COLO668 (cell line): Measurements from ENCODE around the gene DHX9.

ENCODE experiments used
- DNase-seq: peaks from one replicate; lab custom pipeline; 2025; ENCODE audit not compliant: unreplicated experiment; lab: John Stamatoyannopoulos, UW

DHX9 gene

DNA sequence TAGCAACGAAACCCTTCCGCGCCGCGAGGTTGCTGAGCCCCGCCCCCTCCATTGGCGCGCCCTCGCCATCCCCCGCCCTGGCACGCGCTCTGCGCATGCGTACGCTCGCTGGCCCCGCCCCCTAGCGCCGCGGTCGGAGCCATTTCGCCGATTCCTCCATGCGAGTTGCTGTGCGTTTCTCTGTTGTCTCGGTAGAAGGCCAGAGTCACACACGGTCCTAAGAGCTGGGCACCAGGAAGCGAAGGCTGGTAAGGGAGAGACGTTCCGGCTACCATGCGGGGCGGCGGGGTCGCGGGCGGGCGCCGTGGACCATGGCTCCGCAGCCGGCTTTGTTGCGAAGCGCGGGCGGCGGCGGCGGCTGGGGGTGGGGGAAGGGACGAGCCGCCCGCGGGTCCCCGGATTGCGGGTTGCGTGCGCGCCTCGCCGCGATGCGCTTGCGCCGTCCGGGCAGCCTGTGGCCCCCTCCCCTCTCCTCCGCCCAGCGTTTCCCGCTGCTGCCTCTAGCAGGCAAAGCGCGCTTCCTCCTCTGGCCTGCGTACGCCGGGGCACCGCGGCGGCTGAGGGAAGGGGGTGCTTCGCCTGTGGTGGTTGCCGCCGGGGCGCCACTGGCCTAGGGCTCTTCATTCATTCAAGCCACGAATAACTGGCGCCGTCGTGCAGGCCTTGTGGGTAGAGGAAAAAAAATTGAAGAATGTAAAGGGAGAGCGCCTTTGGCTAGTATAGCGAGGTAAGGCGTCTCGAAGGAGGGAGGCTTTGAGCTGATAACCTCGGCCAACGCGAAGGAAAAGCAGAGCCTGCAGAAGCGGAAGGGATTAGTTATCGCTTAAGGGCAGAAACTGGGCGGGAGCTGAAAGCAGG lies at the start of gene DHX9:
Gene DHX9, plus strand, starts transcription at position 139 of the 858 bp plus-strand sequence. CDS start 3,220 bp downstream, outside the sequence.
- DNase-seq: peak; percentile 97

GRCh38 chr1:182791281-182792179 lies 47.6 kb upstream of the DHX9 start:
- DNase-seq: no peak

DNA sequence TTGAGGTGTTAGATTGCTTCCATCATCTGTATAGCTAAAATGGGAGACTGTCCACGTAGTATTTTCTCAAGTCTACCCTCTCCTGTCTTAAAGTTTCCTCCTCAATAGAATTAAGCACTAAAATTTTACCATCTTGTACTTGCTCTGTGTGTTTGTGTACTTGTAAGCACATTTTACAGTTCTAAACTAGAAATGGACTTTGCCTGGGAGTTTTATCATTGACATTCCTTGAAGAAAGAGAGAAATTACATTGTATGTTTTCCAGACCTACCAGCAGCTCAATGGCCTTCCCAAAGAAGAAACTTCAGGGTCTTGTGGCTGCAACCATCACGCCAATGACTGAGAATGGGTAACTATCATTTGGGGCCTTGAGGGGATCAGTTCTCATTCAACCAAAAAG lies 45.1 kb upstream of the DHX9 start:
- DNase-seq: no peak

GRCh38 chr1:182794676-182795201 lies 44.4 kb upstream of the DHX9 start:
- DNase-seq: no peak

DNA sequence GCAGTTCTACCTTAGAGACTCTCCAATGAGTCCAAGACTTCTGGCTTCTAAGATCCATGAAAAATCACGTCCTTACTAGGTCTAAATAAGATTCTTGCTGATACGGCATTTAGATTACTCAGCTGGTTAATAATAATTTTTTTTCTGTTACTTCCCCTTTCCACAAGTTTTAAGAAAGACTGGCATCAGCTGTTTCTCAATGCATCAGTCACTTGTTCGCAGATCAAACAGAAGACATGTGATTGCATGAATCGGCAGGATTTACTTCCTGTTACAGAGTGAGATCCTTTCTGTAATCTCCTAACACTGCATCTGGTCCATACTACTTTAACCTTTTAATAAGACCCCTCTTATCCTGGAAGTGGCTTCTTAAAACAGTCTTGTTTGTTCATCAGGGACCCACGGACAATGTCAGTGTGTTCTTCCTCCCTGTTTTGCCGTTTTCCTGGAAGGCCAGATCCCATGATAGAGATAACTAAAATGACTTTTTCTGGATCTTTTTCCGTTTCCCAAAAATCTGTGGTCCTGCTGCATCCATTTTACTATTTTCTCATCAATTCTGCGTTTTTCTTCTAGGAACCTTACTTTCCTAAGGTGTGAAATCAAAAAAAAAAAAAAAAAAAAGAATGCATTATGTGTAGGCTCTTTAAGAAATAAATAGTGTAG lies 43.5 kb upstream of the DHX9 start:
- DNase-seq: no peak

DNA sequence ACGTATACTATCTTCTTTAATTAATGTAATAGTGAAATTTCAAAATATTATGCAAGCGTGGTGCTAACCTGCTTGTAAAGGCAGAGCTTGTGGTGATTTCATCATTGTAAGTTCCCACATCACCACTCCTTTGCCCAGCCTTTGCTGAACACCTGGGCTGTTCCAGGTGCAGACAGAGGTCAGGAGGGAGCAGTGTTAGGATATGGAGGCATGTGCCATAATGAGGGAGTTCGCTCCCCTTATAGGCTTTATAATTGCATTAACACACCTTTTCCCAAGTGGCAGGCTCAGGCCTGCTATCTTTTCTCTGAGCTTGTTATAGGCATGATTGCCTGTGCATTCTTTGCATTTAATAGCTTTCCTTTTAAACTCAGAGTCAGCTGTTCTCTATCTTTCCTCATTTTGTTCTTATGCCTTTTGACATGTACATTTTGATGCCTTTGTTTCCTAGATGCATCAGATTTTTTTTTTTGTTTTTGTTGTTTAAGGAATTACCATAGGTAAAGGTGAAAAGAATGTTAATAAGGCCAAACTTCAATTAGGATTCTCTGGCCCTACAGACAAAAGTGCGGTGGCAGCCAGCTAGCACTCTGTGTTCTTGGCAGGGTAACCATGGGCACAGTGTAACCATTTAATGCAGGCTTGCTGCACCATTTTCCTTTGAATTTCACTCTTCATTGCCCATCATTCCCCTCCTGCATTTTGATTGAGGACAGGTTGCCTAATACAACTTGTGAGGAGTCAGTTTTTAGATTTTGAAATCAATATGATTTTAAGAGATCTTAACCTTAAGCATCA lies 36.9 kb upstream of the DHX9 start:
- no peak for DNase-seq

- DNase-seq: no peak
These were observed 35.3 kb upstream of the DHX9 start for GRCh38 chr1:182803846-182804245.

DNA sequence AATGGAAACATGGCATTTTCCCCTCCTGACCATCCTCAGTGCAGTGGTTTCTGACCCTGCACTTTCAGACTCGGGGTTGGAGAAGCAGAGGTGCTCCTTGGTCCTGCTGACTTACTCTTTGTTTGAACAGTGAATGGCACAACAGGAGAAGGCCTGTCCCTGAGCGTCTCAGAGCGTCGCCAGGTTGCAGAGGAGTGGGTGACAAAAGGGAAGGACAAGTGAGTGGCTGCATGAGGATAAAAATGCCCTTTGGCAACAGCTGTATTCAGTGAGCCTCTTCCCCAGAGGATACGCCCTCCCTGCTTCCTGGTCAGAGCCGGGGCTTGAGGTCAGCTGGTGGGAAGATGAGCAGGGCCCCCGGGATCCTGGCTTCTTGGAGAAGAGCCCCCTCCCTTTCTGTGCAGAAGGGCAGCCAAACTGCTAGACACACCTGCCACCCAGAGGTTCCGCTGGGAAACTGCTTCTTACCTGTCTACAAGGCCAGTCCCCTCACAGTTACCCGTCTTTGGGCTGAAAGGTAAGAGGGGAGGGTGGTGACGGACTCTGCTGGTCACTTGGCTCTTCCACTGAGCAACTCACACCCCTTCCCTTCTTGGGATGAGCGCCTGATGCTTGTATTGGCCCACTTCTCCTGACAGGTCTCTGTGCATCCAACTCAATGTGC lies 33.0 kb upstream of the DHX9 start:
- DNase-seq: no peak

GRCh38 chr1:182807907-182808306 lies 31.2 kb upstream of the DHX9 start:
- no peak for DNase-seq

- DNase-seq: no peak
These were observed 29.7 kb upstream of the DHX9 start for GRCh38 chr1:182809414-182809957.

DNA sequence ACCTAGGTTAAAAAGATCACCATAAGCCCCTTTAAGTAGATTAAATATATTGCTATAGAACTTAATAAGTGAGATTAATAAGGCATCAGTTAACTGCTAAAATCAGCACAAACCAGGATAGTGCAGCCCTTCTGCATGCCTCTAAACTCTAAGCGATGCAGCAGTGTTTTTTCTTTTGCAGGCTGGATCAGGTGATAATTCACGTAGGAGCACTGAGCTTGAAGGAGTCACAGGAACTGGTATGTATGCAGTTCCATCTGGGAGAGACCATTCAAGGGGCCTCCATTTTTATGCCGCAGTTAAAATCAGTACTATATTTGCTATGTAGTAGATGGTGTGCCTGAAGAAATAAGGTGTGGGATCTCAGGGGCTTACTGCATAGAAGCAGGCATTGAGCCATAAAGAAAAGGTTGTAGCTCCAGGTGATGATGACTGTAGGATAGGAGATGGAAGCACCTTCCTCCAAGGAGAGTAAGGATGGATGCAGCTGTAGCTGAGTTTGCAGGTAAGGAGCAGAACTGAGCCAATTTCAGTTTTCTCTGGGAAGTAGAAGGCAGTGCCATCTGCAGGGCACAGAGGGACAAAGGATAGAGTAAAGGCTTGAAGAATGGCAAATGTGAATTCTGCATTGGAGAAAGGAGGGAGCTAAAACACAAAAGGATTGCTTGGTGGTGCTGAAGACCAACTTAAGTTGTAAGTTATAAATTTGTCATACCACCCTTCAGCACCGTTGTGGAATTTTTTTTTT lies 27.0 kb upstream of the DHX9 start:
- no peak for DNase-seq

- no peak for DNase-seq
These were observed 22.3 kb upstream of the DHX9 start for GRCh38 chr1:182816863-182817262.

DNA sequence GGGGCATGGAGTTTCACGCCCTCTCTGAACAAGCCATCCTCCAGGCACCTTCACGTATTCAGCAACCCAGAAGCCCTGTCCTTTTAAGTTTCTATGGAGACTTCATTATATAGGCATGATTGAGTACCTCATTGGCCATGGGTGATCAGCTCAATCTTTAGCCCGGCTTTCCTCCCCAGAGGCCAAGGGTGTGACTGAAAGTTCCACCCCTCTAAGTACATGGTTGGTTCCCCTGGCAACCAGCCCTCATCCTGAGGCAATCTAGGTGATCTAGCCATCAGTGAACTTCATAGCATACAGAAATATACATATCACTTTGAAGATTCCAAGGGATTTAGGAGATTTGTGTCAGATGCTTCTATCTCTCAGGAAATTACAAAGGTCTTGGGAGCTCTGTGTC lies 21.3 kb upstream of the DHX9 start:
- no peak for DNase-seq

DNA sequence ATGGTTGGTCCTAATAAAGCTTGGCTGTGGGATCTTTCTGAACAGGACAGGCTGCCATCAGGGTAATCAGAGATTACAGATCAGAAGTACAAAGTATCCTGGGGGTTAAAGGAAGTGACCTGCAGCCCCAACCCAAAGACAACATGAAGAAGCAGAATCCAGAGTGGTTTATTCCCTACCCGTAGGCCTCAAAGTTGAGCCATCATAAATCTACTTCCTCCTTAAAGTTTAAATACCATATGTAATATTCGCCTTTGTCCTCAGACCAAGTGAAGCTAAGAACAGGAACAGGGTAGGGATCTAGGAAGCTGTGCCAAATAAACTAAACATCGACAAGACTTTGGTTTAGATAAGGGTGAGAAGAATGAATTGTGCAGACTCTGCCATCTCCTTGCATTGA lies 15.9 kb upstream of the DHX9 start:
- no peak for DNase-seq

- DNase-seq: no peak
These were observed 12.3 kb upstream of the DHX9 start for GRCh38 chr1:182826892-182827291.

DNA sequence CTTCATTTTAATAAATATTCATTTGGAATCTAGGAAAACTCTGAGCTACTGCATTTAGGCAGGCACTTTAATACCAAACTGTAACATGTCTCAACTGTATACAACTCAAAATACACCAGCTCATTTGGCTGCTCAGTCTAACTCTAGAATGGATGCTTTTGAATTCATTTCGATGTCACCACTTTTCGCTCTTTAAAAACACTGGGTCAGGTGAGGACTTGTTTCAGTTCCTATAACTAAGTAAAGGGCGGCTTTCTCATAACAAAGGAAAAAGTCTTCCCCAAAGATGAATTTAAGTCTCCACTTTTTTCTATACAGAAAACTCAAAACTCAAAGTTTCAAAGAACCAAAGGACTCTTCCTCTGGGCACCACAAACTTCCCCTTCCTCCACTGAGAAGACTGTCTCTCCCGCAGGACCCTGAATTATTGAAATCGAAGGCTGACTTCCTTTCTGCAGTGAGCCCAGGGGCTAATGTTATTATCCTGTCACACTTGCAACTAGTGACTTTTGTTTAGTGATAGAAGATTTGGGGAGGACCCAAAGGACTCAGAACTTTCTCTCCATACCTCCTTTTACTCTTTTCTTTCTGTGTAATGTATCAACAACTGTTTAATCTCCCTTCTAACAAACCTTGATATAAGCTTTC lies 9.7 kb upstream of the DHX9 start:
- DNase-seq: no peak

DNA sequence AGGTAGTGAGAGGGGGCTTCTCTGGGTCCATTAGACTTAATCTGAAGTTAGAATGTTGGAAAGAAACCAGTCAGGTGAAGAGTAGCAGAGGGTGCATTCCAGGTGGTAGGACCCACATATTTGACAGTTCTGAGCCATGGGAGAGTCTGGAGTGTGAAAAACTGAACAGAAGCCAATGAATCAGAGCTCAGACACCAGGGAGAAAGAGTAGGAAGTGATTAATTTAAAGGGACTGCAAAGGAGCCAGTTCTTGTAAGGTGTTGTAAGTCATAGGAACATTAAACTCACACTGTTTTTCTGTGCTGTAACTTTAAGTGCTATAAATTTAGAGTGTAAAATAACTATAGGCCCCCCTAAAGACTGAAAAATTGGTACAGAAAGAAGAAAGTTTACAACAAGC lies 5.9 kb upstream of the DHX9 start:
- no peak for DNase-seq

DNA sequence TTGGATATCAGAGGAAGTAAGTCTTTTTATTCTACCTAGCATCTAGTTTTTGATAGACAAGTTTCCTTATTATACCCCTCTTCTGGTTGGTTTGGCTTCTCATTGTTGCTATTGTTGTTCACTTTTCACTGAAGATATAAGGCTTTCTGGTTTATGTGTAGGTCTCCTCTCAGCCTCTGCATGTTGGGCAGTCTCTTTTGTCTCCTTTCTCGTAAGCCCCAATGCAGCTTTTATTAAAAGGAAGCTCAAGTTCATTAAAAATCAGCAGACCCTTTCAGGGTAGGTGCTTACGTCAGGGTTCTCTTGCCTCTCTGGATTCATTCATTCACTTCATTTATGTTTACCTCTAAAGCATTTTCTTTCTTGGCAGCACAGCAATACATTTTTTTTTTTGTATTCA lies 4.8 kb upstream of the DHX9 start:
- no peak for DNase-seq
